ENCODE results near the gene LARP1B.

- TF ChIP-seq POLR2A (IDR thresholded peaks at IDR 0.05; ENCODE audit: low read length): no peak
- TF ChIP-seq GATA1 (IDR thresholded peaks at IDR 0.05; ENCODE audit: low read depth, low read length): no peak
These were observed 105.9 kb downstream of the LARP1B start for GRCh38 chr4:128166982-128167381.

All from erythroblast (primary cell).